Fibroblast of the conjunctiva (primary cell): ENCODE data around the gene USP47.

Experiments
- DNase-seq: peaks from one replicate; pipeline ENCODE4 v3.0.0-alpha.2; 2010; ENCODE audit warnings: low read depth

Gene USP47

DNA sequence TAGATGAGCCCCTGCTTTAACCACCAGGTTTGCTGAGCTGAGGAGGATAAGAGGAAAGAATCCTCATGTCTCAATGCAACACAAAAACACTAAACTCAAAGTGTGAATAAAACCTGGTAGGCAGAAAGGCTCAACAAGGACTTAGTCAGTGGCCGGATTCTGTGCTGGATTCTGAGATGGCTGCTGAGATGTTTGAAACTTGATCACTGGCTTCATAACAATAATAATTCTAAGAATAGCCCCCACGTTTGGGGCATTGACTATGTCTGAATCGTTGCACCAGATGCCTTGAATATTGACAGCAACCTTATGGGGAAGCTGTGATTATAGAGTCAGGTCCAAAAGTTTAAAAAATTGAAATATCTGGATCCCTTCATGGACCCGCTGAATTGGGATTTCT, 162.0 kb downstream of the USP47 start:
- no peak for DNase-seq

- no peak for DNase-seq
Measured at GRCh38 chr11:12005061-12005460, 163.3 kb downstream of the USP47 start.

GRCh38 chr11:12005476-12005875, 163.7 kb downstream of the USP47 start:
- peak; percentile 47 for DNase-seq

- no peak for DNase-seq
Measured at GRCh38 chr11:12006552-12007229, 164.9 kb downstream of the USP47 start.

- no peak for DNase-seq
Measured at GRCh38 chr11:12007230-12007593, 165.4 kb downstream of the USP47 start.

GRCh38 chr11:12007769-12008737, 166.3 kb downstream of the USP47 start, which contains the start of gene DKK3:
Gene DKK3, minus strand, starts transcription at chr11:12008626. Its CDS starts 44 bp downstream, at chr11:12008582.
- DNase-seq: no peak
